Activated naive CD8-positive, alpha-beta T cell treated with anti-CD3 and anti-CD28 coated beads, Interleukin-2, amount 10 ng/mL, durations not matched to agents 7 days and 5 days (primary cell): Measurements from ENCODE around the gene C4orf33. TPM values are rescaled to one million over a fixed set of nuclear protein-coding genes. Genes with fewer than 3 reads are reported as not detected.

Experiments used
- ATAC-seq: fragments of 150-1000 bp; cut with Tn5 transposase; one replicate; pipeline ENCODE4 v1.10.0; 2021; ENCODE audit warnings: low read depth, moderate library complexity
- POLR2A ChIA-PET: fragments of 350-600 bp; sonication (Branson Sonifier 250); formaldehyde crosslinking; loops from one replicate; lab custom pipeline; 2021; ENCODE audit warnings: antibody characterized with exemption; lab: Charles Lee
- DNase-seq: peaks from one replicate; pipeline ENCODE4 v3.0.0; 2021
- H3K27ac Mint-ChIP-seq: one replicate; pipeline ENCODE4 v1.8.0; 2022; ENCODE audit warnings: mild to moderate bottlenecking, mixed read lengths
- H3K27me3 Mint-ChIP-seq: one replicate; pipeline ENCODE4 v1.8.0; 2022; ENCODE audit warnings: mild to moderate bottlenecking, moderate library complexity, mixed read lengths
- H3K36me3 Mint-ChIP-seq: one replicate; pipeline ENCODE4 v1.8.0; 2021; ENCODE audit warnings: mild to moderate bottlenecking, mixed read lengths
- H3K4me1 Mint-ChIP-seq: one replicate; pipeline ENCODE4 v1.8.0; 2021; ENCODE audit warnings: mixed read lengths
- H3K4me3 Mint-ChIP-seq: one replicate; pipeline ENCODE4 v1.8.0; 2022; ENCODE audit warnings: mild to moderate bottlenecking, moderate library complexity, mixed read lengths
- H3K9me3 Mint-ChIP-seq: one replicate; pipeline ENCODE4 v1.8.0; 2021; ENCODE audit warnings: mixed read lengths
- total RNA-seq, 2 experiments: library from RNA; stranded (reverse); gene quantifications; one replicate each; pipeline ENCODE4 v1.2.3, GENCODE V29; 2021

The C4orf33 gene
- total RNA-seq, 2 experiments from 2014 or later = 20.3 to 22.0 TPM

- POLR2A ChIA-PET = no interaction called here
- no peaks in the 10 kb centered on the region for H3K36me3 Mint-ChIP-seq
- H3K4me3 Mint-ChIP-seq = no peak overlapping the region
- peaks cover 17% of the 10 kb centered on the region for H3K27me3 Mint-ChIP-seq
- H3K27ac Mint-ChIP-seq = no peak overlapping the region
- H3K4me1 Mint-ChIP-seq = no peaks in the 10 kb centered on the region
- ATAC-seq = no peak
- no peaks in the 10 kb centered on the region for H3K9me3 Mint-ChIP-seq
- no peak for DNase-seq
Observed at GRCh38 chr4:129140521-129140920, 44.6 kb downstream of the C4orf33 start.

GRCh38 chr4:129143359-129143758, 47.4 kb downstream of the C4orf33 start:
- ATAC-seq (no peak), DNase-seq (no peak)
- Mint-ChIP-seq H3K9me3 (no peaks in the 10 kb centered on the region), H3K4me3 (no peak overlapping the region), H3K36me3 (no peaks in the 10 kb centered on the region), H3K4me1 (no peaks in the 10 kb centered on the region), H3K27me3 (peaks cover 23% of the 10 kb centered on the region), H3K27ac (no peak overlapping the region)
- POLR2A ChIA-PET = no interaction called here

GRCh38 chr4:129144755-129145206, 48.8 kb downstream of the C4orf33 start:
- Mint-ChIP-seq H3K36me3 (no peaks in the 10 kb centered on the region), H3K9me3 (no peaks in the 10 kb centered on the region), H3K4me1 (no peaks in the 10 kb centered on the region), H3K4me3 (no peak overlapping the region), H3K27me3 (peaks cover 30% of the 10 kb centered on the region), H3K27ac (no peak overlapping the region)
- DNase-seq (no peak), ATAC-seq (no peak)
- POLR2A ChIA-PET = no interaction called here

- ATAC-seq = no peak
- Mint-ChIP-seq H3K27ac (no peak overlapping the region), H3K9me3 (no peaks in the 10 kb centered on the region), H3K4me1 (no peaks in the 10 kb centered on the region), H3K4me3 (no peak overlapping the region), H3K27me3 (peaks cover 32% of the 10 kb centered on the region), H3K36me3 (no peaks in the 10 kb centered on the region)
- POLR2A ChIA-PET = no interaction called here
- no peak for DNase-seq
Observed at GRCh38 chr4:129145222-129145730, 49.3 kb downstream of the C4orf33 start.

- Mint-ChIP-seq H3K9me3 (no peaks in the 10 kb centered on the region), H3K4me1 (no peaks in the 10 kb centered on the region), H3K4me3 (no peak overlapping the region), H3K36me3 (no peaks in the 10 kb centered on the region), H3K27me3 (peaks cover 24% of the 10 kb centered on the region), H3K27ac (no peak overlapping the region)
- POLR2A ChIA-PET = no interaction called here
- ATAC-seq (no peak), DNase-seq (no peak)
Observed at GRCh38 chr4:129146639-129147038, 50.7 kb downstream of the C4orf33 start.

GRCh38 chr4:129148892-129149291, 52.9 kb downstream of the C4orf33 start:
- no peak overlapping the region for H3K4me3 Mint-ChIP-seq
- no peak overlapping the region for H3K27ac Mint-ChIP-seq
- H3K36me3 Mint-ChIP-seq = no peaks in the 10 kb centered on the region
- POLR2A ChIA-PET = no interaction called here
- DNase-seq = no peak
- no peaks in the 10 kb centered on the region for H3K4me1 Mint-ChIP-seq
- H3K9me3 Mint-ChIP-seq = no peaks in the 10 kb centered on the region
- ATAC-seq = no peak
- H3K27me3 Mint-ChIP-seq = peaks cover 21% of the 10 kb centered on the region

GRCh38 chr4:129149906-129150305, 54.0 kb downstream of the C4orf33 start:
- H3K4me3 Mint-ChIP-seq = no peak overlapping the region
- H3K27ac Mint-ChIP-seq = no peak overlapping the region
- no peaks in the 10 kb centered on the region for H3K36me3 Mint-ChIP-seq
- peaks cover 24% of the 10 kb centered on the region for H3K27me3 Mint-ChIP-seq
- POLR2A ChIA-PET = no interaction called here
- DNase-seq = no peak
- H3K9me3 Mint-ChIP-seq = no peaks in the 10 kb centered on the region
- no peaks in the 10 kb centered on the region for H3K4me1 Mint-ChIP-seq
- no peak for ATAC-seq

GRCh38 chr4:129152350-129152749, 56.4 kb downstream of the C4orf33 start:
- ATAC-seq = no peak
- no peak overlapping the region for H3K27ac Mint-ChIP-seq

GRCh38 chr4:129153700-129154099, 57.7 kb downstream of the C4orf33 start:
- Mint-ChIP-seq H3K4me3 (no peak overlapping the region), H3K36me3 (no peaks in the 10 kb centered on the region), H3K27ac (no peak overlapping the region), H3K27me3 (peaks cover 20% of the 10 kb centered on the region), H3K4me1 (no peaks in the 10 kb centered on the region), H3K9me3 (peaks cover 3% of the 10 kb centered on the region)
- DNase-seq (no peak), ATAC-seq (no peak)
- POLR2A ChIA-PET = no interaction called here

More at GRCh38 chr4:129152350-129152749, 56.4 kb downstream of the C4orf33 start:
- H3K27me3 Mint-ChIP-seq = peaks cover 22% of the 10 kb centered on the region
- H3K4me1 Mint-ChIP-seq = no peaks in the 10 kb centered on the region
- no peak for DNase-seq
- POLR2A ChIA-PET = no interaction called here
- H3K4me3 Mint-ChIP-seq = no peak overlapping the region
- no peaks in the 10 kb centered on the region for H3K36me3 Mint-ChIP-seq
- no peaks in the 10 kb centered on the region for H3K9me3 Mint-ChIP-seq

- Mint-ChIP-seq H3K27me3 (peaks cover 37% of the 10 kb centered on the region), H3K9me3 (peaks cover 2% of the 10 kb centered on the region), H3K36me3 (peaks cover 1% of the 10 kb centered on the region), H3K4me3 (no peak overlapping the region), H3K4me1 (peaks cover 1% of the 10 kb centered on the region), H3K27ac (no peak overlapping the region)
- peak; percentile 82 for ATAC-seq
- DNase-seq = no peak
- POLR2A ChIA-PET = no interaction called here
Observed at GRCh38 chr4:129162450-129162849, 66.5 kb downstream of the C4orf33 start.

GRCh38 chr4:129163427-129163826, 67.5 kb downstream of the C4orf33 start:
- POLR2A ChIA-PET = no interaction called here
- Mint-ChIP-seq H3K4me1 (peaks cover 1% of the 10 kb centered on the region), H3K9me3 (no peaks in the 10 kb centered on the region), H3K27ac (no peak overlapping the region), H3K27me3 (peaks cover 45% of the 10 kb centered on the region), H3K36me3 (peaks cover 1% of the 10 kb centered on the region), H3K4me3 (no peak overlapping the region)
- no peak for ATAC-seq
- no peak for DNase-seq

GRCh38 chr4:129164243-129164642, 68.3 kb downstream of the C4orf33 start:
- Mint-ChIP-seq H3K4me1 (peaks cover 1% of the 10 kb centered on the region), H3K27ac (no peak overlapping the region), H3K27me3 (peaks cover 50% of the 10 kb centered on the region), H3K4me3 (no peak overlapping the region), H3K36me3 (peaks cover 1% of the 10 kb centered on the region), H3K9me3 (no peaks in the 10 kb centered on the region)
- ATAC-seq (no peak), DNase-seq (no peak)
- POLR2A ChIA-PET = no interaction called here
